Esophagus muscularis mucosa (tissue), 4 donors: ENCODE results near the gene LAPTM5. TPM values are rescaled to one million over a fixed set of nuclear protein-coding genes. Genes with fewer than 3 reads are reported as not detected.

ENCODE experiments used
- DNase-seq: peaks from one replicate; pipeline ENCODE4 v3.0.0-alpha.2; 2017; ENCODE audit errors: extremely low spot score
- H3K27ac ChIP-seq, 4 donors: fragments of 200-600 bp; sonication (generic); replicated peaks in 1 of 4; 1 replicate in 3 of 4; 2 replicates in 1 of 4; pipeline ENCODE4 v1.5.1; 2016 to 2019; ENCODE audit warnings: mild to moderate bottlenecking in 1 of 4
- H3K27me3 ChIP-seq, 4 donors: fragments of 200-600 bp; sonication (generic); one replicate each; pipeline versions ENCODE4 v1.5.1 to v1.6.0; 2016 to 2019
- H3K36me3 ChIP-seq, 4 donors: fragments of 200-600 bp; sonication (generic); one replicate each; pipeline ENCODE4 v1.5.1; 2016 to 2019
- H3K4me1 ChIP-seq, 4 donors: fragments of 200-600 bp; sonication (generic); one replicate each; pipeline ENCODE4 v1.5.1; 2016 to 2019
- H3K4me3 ChIP-seq, 4 donors: fragments of 200-600 bp; sonication (generic); 1 replicate in 2 of 4; 2 replicates in 2 of 4; pipeline ENCODE4 v1.5.1; 2016 to 2019; ENCODE audit warnings: mild to moderate bottlenecking in 4 of 4, moderate library complexity in 1 of 4
- H3K9me3 ChIP-seq, 4 donors: fragments of 200-600 bp; sonication (generic); 1 replicate in 3 of 4; 2 replicates in 1 of 4; pipeline ENCODE4 v1.5.1; 2016 to 2019
- CTCF ChIP-seq, 3 experiments: fragments of 200-600 bp in 2 of 3; fragments of 450-650 bp in 1 of 3; sonication (generic) in 2 of 3; IDR thresholded peaks; one replicate each; pipeline ENCODE4 v1.5.1; 2017 to 2019; ENCODE audit warnings: antibody characterized with exemption in 3 of 3, mild to moderate bottlenecking in 2 of 3, moderate library complexity in 1 of 3
- EP300 ChIP-seq: sonication (generic); formaldehyde crosslinking; IDR thresholded peaks from one replicate; pipeline ENCODE4 v1.6.1; 2017; ENCODE audit warnings: antibody characterized with exemption
- POLR2A ChIP-seq: fragments of 450-650 bp; IDR thresholded peaks from one replicate; pipeline ENCODE4 v1.6.1; 2017; ENCODE audit warnings: antibody characterized with exemption, moderate library complexity, mild to moderate bottlenecking, low read depth
- POLR2AphosphoS5 ChIP-seq, 2 donors: sonication (generic); formaldehyde crosslinking; IDR thresholded peaks; one replicate each; pipeline ENCODE4 v1.6.1; 2017; ENCODE audit warnings: antibody characterized with exemption in 2 of 2
- WGBS: methylation state at CpG from one replicate; pipeline ENCODE4 v1.1.5; 2018; 5-methylcytosine and 5-hydroxymethylcytosine counted together
- intact Hi-C: fragments of 100-400 bp; cut with DNase I; formaldehyde crosslinking; loops from one replicate; pipeline ENCODE4 v1.15.1; 2023
- total RNA-seq, 4 donors: library from RNA; depleted of rRNA; stranded (reverse); fragments of >200 nt; gene quantifications; one replicate each; pipeline versions ENCODE4 v1.1.0 to v1.2.1, GENCODE V29; 2016

The LAPTM5 gene
- total RNA-seq, 4 donors from 2014 or later, result 32.4 to 83.7 (median 36.3) TPM

- H3K9me3 ChIP-seq, result no peaks in the 10 kb centered on the region
- H3K36me3 ChIP-seq, result no peaks in the 10 kb centered on the region
- peaks cover 0 to 37% (median 15%) of the 10 kb centered on the region in 4 donors for H3K27me3 ChIP-seq
- WGBS, result 60% methylated on average over 10 of the region's 10 CpGs
- DNase-seq, result no peak
- no peak overlapping the region for H3K4me3 ChIP-seq
- TF ChIP-seq EP300 (no peak), CTCF (IDR thresholded peaks at IDR 0.05) (no peak), POLR2A (no peak), POLR2AphosphoS5 (IDR thresholded peaks at IDR 0.05) (no peak)
- intact Hi-C loops, result no loop called here
- no peak overlapping the region for H3K27ac ChIP-seq
- peaks cover 0 to 17% (median 11%) of the 10 kb centered on the region in 4 donors for H3K4me1 ChIP-seq
Observed at GRCh38 chr1:30686236-30686935, 71.2 kb downstream of the LAPTM5 start.

- Histone ChIP-seq H3K27ac (no peak overlapping the region), H3K27me3 (peaks cover 0 to 37% (median 15%) of the 10 kb centered on the region in 4 donors), H3K4me3 (peak overlapping the region in 1 of 4 donors; percentile 14), H3K36me3 (no peaks in the 10 kb centered on the region), H3K4me1 (peaks cover 0 to 23% (median 15%) of the 10 kb centered on the region in 4 donors), H3K9me3 (no peaks in the 10 kb centered on the region)
- intact Hi-C loops, result no loop called here
- no peak for TF ChIP-seq CTCF (IDR thresholded peaks at IDR 0.05)
- TF ChIP-seq EP300, result no peak
- no peak for TF ChIP-seq POLR2AphosphoS5 (IDR thresholded peaks at IDR 0.05)
- TF ChIP-seq POLR2A, result no peak
- 55% methylated on average over 11 of the region's 11 CpGs for WGBS
- no peak for DNase-seq
Observed at GRCh38 chr1:30685796-30686165, 71.8 kb downstream of the LAPTM5 start.

GRCh38 chr1:30684881-30685795 is 72.4 kb downstream of the LAPTM5 start:
- Histone ChIP-seq H3K27ac (no peak overlapping the region), H3K27me3 (peaks cover 0 to 37% (median 15%) of the 10 kb centered on the region in 4 donors), H3K4me3 (peak overlapping the region in 3 of 4 donors; percentile 14 to 18 (median 14)), H3K9me3 (no peaks in the 10 kb centered on the region), H3K4me1 (peaks cover 0 to 26% (median 21%) of the 10 kb centered on the region in 4 donors), H3K36me3 (no peaks in the 10 kb centered on the region)
- no peak for DNase-seq
- intact Hi-C loops, result no loop called here
- 23% methylated on average over 25 of the region's 56 CpGs for WGBS
- TF ChIP-seq CTCF (IDR thresholded peaks at IDR 0.05), result no peak
- TF ChIP-seq POLR2A, result no peak
- no peak for TF ChIP-seq EP300

GRCh38 chr1:30684259-30684658 is 73.3 kb downstream of the LAPTM5 start:
- intact Hi-C loops, result no loop called here
- no peak for DNase-seq
- Histone ChIP-seq H3K27me3 (peaks cover 0 to 37% (median 15%) of the 10 kb centered on the region in 4 donors), H3K4me3 (no peak overlapping the region), H3K27ac (no peak overlapping the region), H3K4me1 (peaks cover 0 to 30% (median 27%) of the 10 kb centered on the region in 4 donors), H3K9me3 (no peaks in the 10 kb centered on the region), H3K36me3 (no peaks in the 10 kb centered on the region)
- TF ChIP-seq POLR2A (no peak), POLR2AphosphoS5 (IDR thresholded peaks at IDR 0.05) (no peak), EP300 (no peak), CTCF (IDR thresholded peaks at IDR 0.05) (no peak)
- WGBS, result 81% methylated on average over 4 of the region's 4 CpGs
